Effector memory CD4-positive, alpha-beta T cell (primary cell): ENCODE measurements around the gene TTC23L.

Source experiments
- DNase-seq, 3 donors: peaks; one replicate each; pipeline ENCODE4 v3.0.0-alpha.2; 2020
- H3K27ac ChIP-seq: 2 replicates; pipeline ENCODE4 v1.7.0; 2013; ENCODE audit warnings: mild to moderate bottlenecking, low read length, moderate library complexity; ENCODE audit not compliant: insufficient read depth, poor library complexity, severe bottlenecking
- H3K27me3 ChIP-seq: replicated peaks from 2 replicates; pipeline ENCODE4 v1.7.0; 2013; ENCODE audit warnings: mild to moderate bottlenecking, low read length; ENCODE audit not compliant: insufficient read depth, control insufficient read depth, poor library complexity, severe bottlenecking
- H3K36me3 ChIP-seq: 2 replicates; pipeline ENCODE4 v1.7.0; 2013; ENCODE audit warnings: mild to moderate bottlenecking, low read length, moderate library complexity; ENCODE audit not compliant: control insufficient read depth, insufficient read depth
- H3K4me1 ChIP-seq: 2 replicates; pipeline ENCODE4 v1.7.0; 2013; ENCODE audit warnings: low read length, mild to moderate bottlenecking; ENCODE audit not compliant: control insufficient read depth, insufficient read depth, poor library complexity, severe bottlenecking
- H3K4me3 ChIP-seq: 2 replicates; pipeline ENCODE4 v1.7.0; 2013; ENCODE audit warnings: low read length, low read depth, mild to moderate bottlenecking; ENCODE audit not compliant: insufficient read depth, poor library complexity, severe bottlenecking
- H3K9me3 ChIP-seq: 2 replicates; pipeline ENCODE4 v1.7.0; 2013; ENCODE audit warnings: mild to moderate bottlenecking, low read length, moderate library complexity; ENCODE audit not compliant: control insufficient read depth

The TTC23L gene

DNA sequence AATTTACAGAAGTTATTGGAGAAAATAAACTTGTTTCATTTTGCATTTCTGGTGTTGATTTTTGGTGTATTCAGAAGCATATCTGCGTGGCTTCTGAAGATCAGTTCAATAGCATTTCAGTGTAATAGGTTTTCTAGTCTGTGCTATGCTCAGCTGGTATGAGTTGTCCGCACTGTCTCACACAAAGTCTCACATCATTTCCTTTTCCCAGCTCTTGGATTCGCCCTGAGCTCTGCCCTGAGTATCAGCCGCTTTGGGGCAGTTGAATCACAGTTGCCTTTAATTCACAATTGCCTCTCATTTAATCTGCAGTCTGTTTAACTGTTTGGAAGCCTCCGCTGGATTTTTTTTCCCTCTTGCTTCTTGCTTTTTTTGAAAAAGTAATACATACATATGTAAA, 6.4 kb upstream of the TTC23L start:
- H3K9me3 ChIP-seq = no peaks in the 10 kb centered on the region
- no peak overlapping the region for H3K27ac ChIP-seq
- H3K4me1 ChIP-seq = no peaks in the 10 kb centered on the region
- H3K27me3 ChIP-seq = no peaks in the 10 kb centered on the region
- DNase-seq = no peak
- no peak overlapping the region for H3K4me3 ChIP-seq
- H3K36me3 ChIP-seq = no peaks in the 10 kb centered on the region

DNA sequence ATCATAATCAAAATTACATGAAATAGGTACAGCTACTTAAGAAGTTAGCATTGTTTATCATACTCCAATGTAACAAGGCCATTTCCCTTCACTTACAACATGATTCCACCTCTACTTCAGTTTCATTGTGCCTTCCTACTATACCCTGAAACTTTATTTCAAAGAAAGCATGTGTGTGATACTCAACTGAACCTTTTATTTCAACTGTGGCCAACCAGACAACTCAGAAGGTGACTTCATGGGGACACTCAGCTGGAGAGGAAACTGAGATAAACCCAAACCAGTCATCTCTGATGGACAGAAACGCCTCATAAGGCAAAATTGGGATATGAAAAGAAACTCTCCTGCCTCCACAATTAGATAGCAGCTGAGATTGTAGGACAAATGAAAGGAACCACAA, 5.9 kb upstream of the TTC23L start:
- Histone ChIP-seq H3K27me3 (no peaks in the 10 kb centered on the region), H3K9me3 (no peaks in the 10 kb centered on the region), H3K36me3 (no peaks in the 10 kb centered on the region), H3K4me1 (no peaks in the 10 kb centered on the region), H3K4me3 (no peak overlapping the region), H3K27ac (no peak overlapping the region)
- no peak for DNase-seq

DNA sequence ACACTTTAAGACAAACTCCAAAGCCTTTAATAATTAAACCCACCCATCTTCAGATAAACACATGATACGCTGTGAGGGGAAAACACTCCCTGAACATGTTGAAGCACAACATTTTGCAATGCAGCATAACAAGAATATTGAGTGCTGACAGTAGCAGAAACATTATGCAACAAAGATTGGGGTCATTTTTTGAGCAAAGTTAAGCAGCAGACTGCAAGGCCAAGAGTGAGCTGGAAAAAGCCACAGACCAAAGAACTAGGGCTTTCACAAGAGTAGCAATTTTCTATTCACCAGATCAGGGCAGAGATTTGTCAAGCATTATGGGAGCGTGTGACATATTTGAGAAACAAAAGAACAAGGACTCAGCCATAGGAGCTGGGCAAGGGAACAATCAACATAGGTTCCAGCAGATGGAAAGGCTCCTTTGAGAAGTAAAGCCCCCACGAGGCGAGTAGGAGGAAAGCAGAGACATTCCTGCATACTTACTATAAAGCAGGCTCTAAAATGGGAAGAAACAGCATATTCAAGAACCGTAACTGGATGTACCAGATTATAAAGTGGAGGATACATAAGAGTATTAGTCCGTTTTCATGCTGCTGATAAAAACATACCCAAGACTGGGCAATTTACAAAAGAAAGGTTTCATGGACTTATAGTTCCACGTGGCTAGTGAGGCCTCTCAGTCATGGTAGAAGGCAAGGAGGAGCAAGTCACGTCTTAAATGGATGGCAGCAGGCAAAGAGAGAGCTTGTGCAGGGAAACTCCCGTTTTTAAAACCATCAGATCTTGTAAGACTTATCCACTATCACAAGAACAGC, 4.8 kb upstream of the TTC23L start:
- H3K9me3 ChIP-seq = no peaks in the 10 kb centered on the region
- H3K4me1 ChIP-seq = no peaks in the 10 kb centered on the region
- no peak overlapping the region for H3K27ac ChIP-seq
- no peak for DNase-seq
- H3K4me3 ChIP-seq = no peak overlapping the region
- no peaks in the 10 kb centered on the region for H3K36me3 ChIP-seq
- H3K27me3 ChIP-seq = no peaks in the 10 kb centered on the region

DNA sequence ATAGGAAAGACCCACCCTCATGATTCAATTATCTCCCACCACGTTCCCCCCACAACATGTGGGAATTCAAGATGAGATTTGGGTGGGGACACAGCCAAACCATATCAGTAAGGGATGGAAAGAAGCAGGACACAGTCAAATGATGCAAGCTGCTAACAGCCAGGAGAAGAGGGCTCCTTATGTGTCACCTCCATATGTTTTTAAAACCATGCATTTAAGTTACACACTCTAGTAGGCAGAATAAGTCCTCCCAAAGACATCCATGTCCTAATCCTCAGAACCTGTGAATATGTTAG, 4.2 kb upstream of the TTC23L start:
- no peaks in the 10 kb centered on the region for H3K36me3 ChIP-seq
- H3K27me3 ChIP-seq = no peaks in the 10 kb centered on the region
- H3K9me3 ChIP-seq = no peaks in the 10 kb centered on the region
- H3K4me1 ChIP-seq = no peaks in the 10 kb centered on the region
- H3K27ac ChIP-seq = no peak overlapping the region
- no peak overlapping the region for H3K4me3 ChIP-seq
- no peak for DNase-seq

DNA sequence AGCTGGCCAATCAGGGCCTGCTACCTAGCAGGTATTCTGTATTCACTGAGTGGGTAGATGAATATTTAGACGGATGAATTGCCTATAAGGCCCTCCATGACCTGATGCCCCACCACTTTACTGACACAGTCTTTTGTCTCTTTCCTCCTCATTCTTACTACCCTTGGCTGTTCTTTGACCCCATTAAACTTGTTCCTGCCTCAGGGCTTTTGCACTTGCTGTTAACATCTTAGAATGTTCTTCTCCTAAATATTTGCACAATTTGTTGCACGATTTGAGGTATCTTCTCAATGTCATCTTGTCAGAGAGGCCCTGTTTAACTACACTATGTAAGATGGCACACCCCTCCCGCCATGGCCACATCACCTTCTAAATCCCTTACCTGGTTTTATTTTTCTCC, 3.3 kb upstream of the TTC23L start:
- Histone ChIP-seq H3K4me1 (no peaks in the 10 kb centered on the region), H3K27ac (no peak overlapping the region), H3K9me3 (no peaks in the 10 kb centered on the region), H3K36me3 (no peaks in the 10 kb centered on the region), H3K4me3 (no peak overlapping the region), H3K27me3 (no peaks in the 10 kb centered on the region)
- no peak for DNase-seq

DNA sequence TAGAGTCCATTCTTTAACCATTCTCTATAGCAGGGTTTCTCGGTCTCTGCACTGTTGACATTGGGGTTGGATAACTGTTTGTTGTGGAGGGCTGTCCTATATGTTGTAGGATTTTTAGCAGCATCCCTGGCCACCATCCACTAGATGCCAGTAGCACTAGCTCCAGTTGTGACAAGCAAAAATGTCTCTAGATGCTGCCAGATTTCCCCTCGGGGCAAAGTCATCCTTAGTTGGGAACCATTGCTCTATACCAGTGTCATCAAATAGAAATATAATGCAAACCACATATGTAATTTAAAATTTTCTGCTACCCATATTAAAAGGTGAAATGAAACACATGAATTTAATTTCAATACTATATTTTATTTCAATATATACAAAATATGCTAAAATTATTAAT, 2.9 kb downstream of the TTC23L start:
- no peak for DNase-seq
- H3K4me3 ChIP-seq = no peak overlapping the region
- H3K27ac ChIP-seq = no peak overlapping the region
- no peaks in the 10 kb centered on the region for H3K36me3 ChIP-seq
- no peaks in the 10 kb centered on the region for H3K9me3 ChIP-seq
- H3K27me3 ChIP-seq = no peaks in the 10 kb centered on the region
- H3K4me1 ChIP-seq = no peaks in the 10 kb centered on the region

DNA sequence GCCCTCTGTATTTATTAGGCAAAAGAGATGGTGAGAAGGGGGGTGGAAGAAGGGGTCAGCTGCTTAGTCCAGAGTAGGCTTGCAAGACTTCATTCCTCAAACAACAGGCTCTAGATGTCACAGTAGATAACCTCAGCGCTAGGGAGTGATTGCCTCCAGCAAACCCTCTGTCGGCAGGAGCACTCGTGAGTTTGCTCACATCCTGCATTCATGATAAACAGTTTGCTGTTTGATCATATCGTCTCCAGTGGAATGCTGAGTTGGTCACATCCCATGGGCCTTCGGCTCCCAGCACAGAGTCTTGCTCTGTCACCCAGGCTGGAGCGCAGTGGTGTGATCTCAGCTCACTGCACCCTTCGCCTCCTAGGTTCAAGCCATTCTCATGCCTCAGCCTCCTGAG, 3.6 kb downstream of the TTC23L start:
- Histone ChIP-seq H3K4me1 (no peaks in the 10 kb centered on the region), H3K4me3 (no peak overlapping the region), H3K9me3 (no peaks in the 10 kb centered on the region), H3K36me3 (no peaks in the 10 kb centered on the region), H3K27ac (no peak overlapping the region), H3K27me3 (no peaks in the 10 kb centered on the region)
- DNase-seq = no peak

DNA sequence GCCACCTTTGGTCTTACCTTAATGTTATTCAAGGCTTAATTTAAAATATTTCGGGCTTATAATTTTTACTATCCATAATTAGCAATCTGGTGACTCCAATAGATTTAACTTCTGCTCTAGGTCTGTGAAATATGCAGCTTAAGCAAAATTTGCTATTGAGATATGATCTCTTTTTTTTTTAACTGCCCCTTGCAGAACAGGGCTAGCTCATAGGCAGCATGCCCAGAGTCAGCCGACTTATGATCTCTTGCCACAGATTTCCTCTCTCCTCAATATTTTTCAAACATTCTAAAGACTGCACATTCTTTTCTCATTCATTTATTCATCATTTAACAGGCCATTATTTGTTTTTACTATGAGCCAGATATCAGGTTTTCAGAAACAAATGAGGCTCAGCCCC, 4.5 kb downstream of the TTC23L start:
- DNase-seq = no peak
- H3K9me3 ChIP-seq = no peaks in the 10 kb centered on the region
- no peaks in the 10 kb centered on the region for H3K36me3 ChIP-seq
- no peak overlapping the region for H3K4me3 ChIP-seq
- H3K27ac ChIP-seq = no peak overlapping the region
- H3K4me1 ChIP-seq = no peaks in the 10 kb centered on the region
- H3K27me3 ChIP-seq = no peaks in the 10 kb centered on the region

DNA sequence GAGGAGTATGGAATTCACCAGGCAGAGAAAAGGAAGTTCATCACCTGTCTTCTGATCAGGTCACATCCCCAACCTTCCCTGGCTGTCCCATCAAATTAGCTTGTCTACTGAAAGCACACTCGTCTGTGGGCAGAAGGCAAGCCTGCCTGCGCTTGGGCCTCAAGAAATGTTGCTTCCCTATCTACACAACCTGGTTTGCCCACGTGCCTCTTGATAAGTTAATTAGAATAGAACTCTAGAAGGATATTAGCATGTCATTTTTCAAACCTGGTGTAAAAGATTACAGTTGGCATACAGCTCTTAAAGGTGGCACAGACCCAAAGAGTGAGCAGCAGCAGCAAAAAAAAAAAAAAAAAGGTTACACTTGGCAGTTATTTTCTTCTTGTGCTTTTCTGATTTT, 5.1 kb downstream of the TTC23L start:
- Histone ChIP-seq H3K9me3 (no peaks in the 10 kb centered on the region), H3K4me3 (no peak overlapping the region), H3K4me1 (no peaks in the 10 kb centered on the region), H3K27ac (no peak overlapping the region), H3K36me3 (no peaks in the 10 kb centered on the region), H3K27me3 (no peaks in the 10 kb centered on the region)
- DNase-seq = no peak

DNA sequence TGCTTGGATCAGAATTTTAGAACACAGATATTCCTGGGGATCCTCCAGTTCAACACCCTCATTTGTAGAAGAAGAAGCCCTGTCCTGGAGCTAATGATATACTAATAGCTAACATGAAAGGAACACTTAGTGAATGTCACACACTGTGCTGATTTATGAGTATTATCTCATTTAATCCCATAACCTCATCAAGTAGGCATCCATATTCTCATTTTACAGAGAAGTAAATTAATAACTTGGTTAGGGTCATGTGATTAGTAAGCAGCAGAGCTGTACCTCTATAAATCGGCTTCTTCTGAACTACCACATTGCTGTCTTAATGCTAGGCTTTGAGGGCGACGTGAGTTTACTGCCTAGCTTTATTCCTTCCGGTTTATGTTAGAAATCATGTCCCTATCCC, 6.0 kb downstream of the TTC23L start:
- no peaks in the 10 kb centered on the region for H3K36me3 ChIP-seq
- no peaks in the 10 kb centered on the region for H3K9me3 ChIP-seq
- no peaks in the 10 kb centered on the region for H3K4me1 ChIP-seq
- no peak for DNase-seq
- no peak overlapping the region for H3K27ac ChIP-seq
- no peak overlapping the region for H3K4me3 ChIP-seq
- H3K27me3 ChIP-seq = no peaks in the 10 kb centered on the region
